Fibroblast of skin of scalp (primary cell): ENCODE data around the gene TIAM2.
"Not testable (repeated sequence)": the region's sequence is repeated elsewhere in the genome, so short reads cannot be mapped to it uniquely, and the experiment has no call there.

ENCODE experiments used
- DNase-seq: peaks from one replicate; pipeline ENCODE4 v3.0.0-alpha.2; 2013

TIAM2 gene

GRCh38 chr6:154991207-154991606 is 3.9 kb upstream of the TIAM2 start:
- no peak for DNase-seq

- DNase-seq = peak; percentile 88
Observed at GRCh38 chr6:154993026-154993425, 2.1 kb upstream of the TIAM2 start.

DNA sequence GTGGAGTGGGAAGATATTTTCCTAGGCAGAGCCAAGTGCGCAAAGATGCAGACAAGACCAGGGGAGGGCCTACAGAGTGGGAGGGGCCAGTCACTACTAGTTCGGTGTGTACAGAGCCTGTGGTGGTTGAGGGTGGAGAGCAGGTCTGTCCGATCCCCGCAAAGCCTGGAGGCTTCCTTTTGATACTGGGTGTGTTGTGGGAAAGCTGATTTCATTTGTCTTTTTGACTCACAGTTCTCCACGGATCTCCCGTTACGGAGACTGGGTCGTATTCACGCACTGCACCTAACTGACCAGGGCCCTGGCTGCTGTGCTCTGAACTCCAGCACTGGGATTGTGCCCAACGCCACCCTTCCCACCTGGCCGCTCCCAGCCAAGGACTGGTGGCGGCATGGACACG is 1.4 kb upstream of the TIAM2 start:
- no peak for DNase-seq

DNA sequence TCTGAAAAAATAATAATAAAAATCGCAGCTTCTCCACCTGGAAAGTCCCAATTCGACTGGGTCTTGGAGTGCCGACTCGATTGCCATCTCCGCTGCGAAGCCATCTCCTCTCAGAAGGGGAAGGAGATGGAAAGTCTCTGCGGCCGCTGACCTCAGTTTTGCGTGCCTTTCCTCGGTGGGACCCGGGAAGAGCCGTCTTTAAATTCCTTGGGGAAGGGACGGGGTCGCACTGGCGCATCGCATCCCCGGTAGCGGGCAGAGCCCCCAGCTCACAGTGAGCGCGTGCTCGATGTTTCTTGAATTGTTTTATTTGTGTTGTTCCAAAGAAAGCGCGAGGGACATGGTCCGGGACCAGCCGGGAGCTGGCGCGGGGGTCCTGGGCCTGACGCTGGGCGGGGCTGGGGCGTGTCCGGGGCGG is 270 bp upstream of the TIAM2 start:
- no peak for DNase-seq

DNA sequence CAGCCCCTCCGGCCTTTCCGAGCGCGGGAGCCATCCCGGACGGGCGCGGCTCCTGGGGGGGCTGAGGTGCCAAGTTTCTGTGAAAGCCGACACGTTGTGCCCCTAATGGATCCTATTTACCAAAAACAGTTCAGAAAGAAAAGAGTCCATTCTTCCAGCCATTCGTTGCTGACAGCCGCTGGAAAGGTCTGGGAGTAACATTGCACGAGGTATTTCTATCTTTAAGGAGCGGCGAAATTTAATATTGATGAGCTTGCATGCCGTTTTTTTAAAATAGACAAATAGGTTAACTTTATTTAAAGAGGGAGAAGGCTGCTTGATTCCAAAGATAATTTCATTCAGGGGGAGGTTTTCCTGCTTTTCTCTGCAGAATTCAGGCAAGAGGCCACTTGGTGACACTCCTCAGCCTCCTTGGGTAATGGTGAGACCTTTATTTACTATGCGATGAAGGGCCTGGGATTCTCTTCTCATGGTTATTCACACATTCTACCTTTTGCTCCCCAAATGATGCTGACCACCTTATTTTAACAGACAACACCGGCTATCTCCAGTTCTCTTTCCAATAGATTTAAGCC is 988 bp downstream of the TIAM2 start:
- no peak for DNase-seq

- DNase-seq = no peak
Observed at GRCh38 chr6:154996841-154997311, 1.8 kb downstream of the TIAM2 start.

DNA sequence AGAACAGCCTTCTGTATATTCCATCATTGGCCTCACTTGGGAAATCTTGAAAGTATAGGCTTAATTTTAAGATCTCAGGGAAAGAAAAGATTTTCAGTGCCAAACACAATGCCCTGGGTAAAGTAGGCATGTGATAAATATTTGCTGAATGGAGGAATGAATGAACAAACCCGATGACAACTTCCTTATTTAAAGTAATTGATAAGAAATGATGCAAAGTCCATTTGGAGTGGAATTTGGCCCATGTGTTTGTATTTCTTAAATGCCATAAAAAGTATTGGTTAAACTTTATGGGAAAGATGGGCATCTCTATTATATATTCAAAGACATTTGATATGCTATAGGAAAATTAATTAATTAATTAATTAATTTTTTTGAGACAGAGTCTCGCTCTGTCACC is 3.7 kb downstream of the TIAM2 start:
- DNase-seq = no peak

- DNase-seq = peak; percentile 55
Observed at GRCh38 chr6:155001482-155001881, 6.4 kb downstream of the TIAM2 start.

DNA sequence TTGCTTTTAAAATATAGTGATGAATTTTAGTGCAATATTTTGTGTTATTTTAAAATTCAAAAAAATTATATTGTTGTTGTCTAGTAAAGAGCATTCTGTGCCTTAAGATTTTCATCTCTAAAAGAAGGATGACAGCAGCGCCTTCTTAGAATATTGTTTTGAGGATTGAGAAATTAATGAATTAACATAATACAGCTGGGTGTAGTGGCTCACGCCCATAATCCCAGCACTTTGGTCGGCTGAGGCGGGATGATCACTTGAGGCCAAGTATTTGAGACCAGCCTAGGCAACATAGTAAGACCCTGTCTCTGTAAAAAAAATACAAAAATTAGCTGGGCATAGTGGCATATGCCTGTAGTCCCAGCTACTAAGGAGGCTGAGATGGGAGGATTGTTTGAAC is 6.8 kb downstream of the TIAM2 start:
- DNase-seq = no peak

GRCh38 chr6:155003476-155003875 is 8.4 kb downstream of the TIAM2 start:
- no peak for DNase-seq

- no peak for DNase-seq
Observed at GRCh38 chr6:155004017-155004416, 8.9 kb downstream of the TIAM2 start.

- no peak for DNase-seq
Observed at GRCh38 chr6:155004576-155005372, 9.7 kb downstream of the TIAM2 start.

DNA sequence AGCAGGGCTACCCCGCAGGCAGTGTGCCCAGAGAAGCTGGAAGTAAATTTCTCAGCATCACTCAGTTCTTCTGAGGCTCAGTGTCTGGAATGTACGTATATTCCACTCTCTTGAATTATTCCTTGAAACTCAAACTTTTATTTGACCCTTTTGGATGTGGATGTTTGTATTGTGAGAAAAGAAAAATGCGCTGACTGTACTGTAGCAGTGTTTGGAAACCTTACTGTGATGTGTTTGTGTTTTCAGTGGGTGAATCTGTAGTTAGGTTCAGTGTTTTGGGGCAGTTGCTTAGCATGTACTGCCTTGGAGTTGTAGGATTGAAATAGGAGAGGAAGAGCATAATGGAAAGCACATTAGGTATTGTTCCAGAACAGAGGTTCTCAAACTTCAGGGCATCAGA is 13.5 kb downstream of the TIAM2 start:
- DNase-seq = no peak

DNA sequence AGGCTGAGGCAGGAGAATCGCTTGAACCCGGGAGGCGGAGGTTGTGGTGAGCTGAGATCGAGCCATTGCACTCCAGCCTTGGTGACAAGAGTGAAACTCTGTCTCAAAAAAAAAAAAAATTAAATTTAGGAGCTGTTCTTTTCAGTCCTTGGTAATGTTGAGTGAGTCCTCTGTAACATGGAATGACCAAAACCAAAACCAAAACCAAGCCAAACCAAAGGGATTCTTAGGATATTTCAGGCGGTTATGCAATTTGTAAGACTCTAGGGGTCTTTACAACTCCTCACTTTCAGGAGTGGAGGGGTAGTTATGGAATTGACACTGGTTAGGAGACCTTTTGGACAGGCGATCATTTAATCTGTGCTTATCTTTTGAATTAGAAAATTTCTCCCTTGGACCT is 15.8 kb downstream of the TIAM2 start:
- peak; percentile 70 for DNase-seq

DNA sequence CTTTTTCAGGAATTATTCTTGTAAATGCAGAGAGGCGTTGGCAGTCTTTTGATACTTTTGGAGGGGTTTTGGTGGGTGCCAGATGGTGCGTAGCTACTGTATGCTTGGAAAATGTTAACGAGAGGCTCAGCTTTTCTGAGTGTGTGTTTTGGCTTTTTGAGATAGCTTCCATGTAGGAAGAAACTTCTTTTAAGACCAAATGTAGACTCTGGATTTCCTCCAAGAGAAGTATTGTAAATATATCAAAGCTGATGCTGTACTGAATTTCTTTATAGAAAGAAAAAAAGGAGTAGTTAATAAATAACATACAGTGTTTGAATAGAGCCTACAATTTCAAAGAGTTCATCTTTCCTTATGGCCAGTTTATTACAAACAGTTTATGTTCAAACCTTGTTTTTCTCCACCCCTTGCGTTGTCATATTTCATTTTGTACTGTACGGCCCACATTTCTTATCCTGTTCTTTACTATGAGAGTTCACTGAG is 16.7 kb downstream of the TIAM2 start:
- no peak for DNase-seq

DNA sequence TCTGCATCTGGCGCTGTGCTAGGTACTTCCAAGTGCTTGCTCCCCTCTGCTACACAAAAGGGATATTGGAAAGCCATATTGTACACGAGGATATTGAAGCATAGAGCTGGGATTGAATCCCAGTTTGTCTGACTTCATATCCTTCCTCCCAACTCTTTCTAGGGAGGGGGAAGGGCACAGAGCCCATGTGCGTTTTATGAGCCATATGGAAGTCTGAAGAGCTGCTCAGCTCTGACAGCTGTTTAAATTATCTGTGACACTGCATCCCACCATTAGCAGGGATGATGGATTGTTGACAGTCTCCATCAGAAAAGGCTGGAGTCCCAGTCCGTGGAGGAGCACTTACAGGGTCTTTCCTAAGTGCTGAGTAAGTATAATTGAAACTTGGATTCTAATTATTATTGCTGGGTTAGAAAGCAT is 18.4 kb downstream of the TIAM2 start:
- peak; percentile 42 for DNase-seq

DNA sequence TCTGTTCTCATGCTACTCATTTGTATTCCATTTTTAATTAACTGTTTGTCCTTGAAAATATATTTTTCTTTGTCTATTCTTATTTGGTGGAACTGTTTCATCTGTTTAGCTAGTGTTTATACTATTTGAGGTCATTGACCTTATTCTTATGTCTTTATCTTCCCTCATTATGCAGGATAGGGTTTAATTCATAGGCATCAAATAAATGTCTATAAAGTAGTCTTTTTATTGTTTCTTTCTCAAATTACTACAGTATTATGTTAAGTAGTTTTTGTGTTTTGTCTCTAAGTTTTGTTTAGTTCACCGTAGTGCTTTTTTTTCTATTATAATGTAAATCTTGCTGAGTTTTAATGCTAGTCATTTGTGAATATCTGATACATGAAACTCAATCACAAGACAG is 19.0 kb downstream of the TIAM2 start:
- no peak for DNase-seq

GRCh38 chr6:155014670-155015300 is 19.7 kb downstream of the TIAM2 start:
- DNase-seq = peak; percentile 85

- DNase-seq = not testable (repeated sequence)
Observed at GRCh38 chr6:155018415-155018814, 23.3 kb downstream of the TIAM2 start.

- DNase-seq = no peak
Observed at GRCh38 chr6:155021680-155022079, 26.6 kb downstream of the TIAM2 start.

- DNase-seq = no peak
Observed at GRCh38 chr6:155022721-155023120, 27.6 kb downstream of the TIAM2 start.

GRCh38 chr6:155023717-155024116 is 28.6 kb downstream of the TIAM2 start:
- DNase-seq = no peak

- no peak for DNase-seq
Observed at GRCh38 chr6:155024391-155025027, 29.4 kb downstream of the TIAM2 start.
